Measurements from ENCODE around the gene CCNY.

The CCNY gene

GRCh38 chr10:35435824-35436223, 99.5 kb downstream of the CCNY start:
- TF ChIP-seq TEAD4 (IDR thresholded peaks at IDR 0.05) (no peak), EP300 (IDR thresholded peaks at IDR 0.05; ENCODE audit: borderline replicate concordance) (no peak), FOXM1 (IDR thresholded peaks at IDR 0.05; ENCODE audit: borderline replicate concordance, low read depth) (no peak), USF1 (IDR thresholded peaks at IDR 0.05) (no peak), ZBTB7A (IDR thresholded peaks at IDR 0.05; ENCODE audit: low read depth) (no peak), MAX (IDR thresholded peaks at IDR 0.05) (no peak), CREB1 (IDR thresholded peaks at IDR 0.05; ENCODE audit: low read depth) (no peak), TAF1 (IDR thresholded peaks at IDR 0.05; ENCODE audit: low read depth) (no peak), TCF12 (IDR thresholded peaks at IDR 0.05; ENCODE audit: low read depth) (no peak), EGR1 (IDR thresholded peaks at IDR 0.05) (no peak)

GRCh38 chr10:35437829-35438228, 101.5 kb downstream of the CCNY start:
- TF ChIP-seq FOXM1 (IDR thresholded peaks at IDR 0.05; ENCODE audit: borderline replicate concordance, low read depth) (no peak), MAX (IDR thresholded peaks at IDR 0.05) (no peak), NFIC (IDR thresholded peaks at IDR 0.05) (no peak), TCF12 (IDR thresholded peaks at IDR 0.05; ENCODE audit: low read depth) (no peak), CREB1 (IDR thresholded peaks at IDR 0.05; ENCODE audit: low read depth) (no peak), RAD21 (IDR thresholded peaks at IDR 0.05; ENCODE audit: low read depth) (no peak), YY1 (IDR thresholded peaks at IDR 0.05; ENCODE audit: low read depth) (no peak), REST (IDR thresholded peaks at IDR 0.05; ENCODE audit: low read depth) (no peak), CEBPB (IDR thresholded peaks at IDR 0.05) (no peak), USF1 (IDR thresholded peaks at IDR 0.05) (no peak), ZBTB7A (IDR thresholded peaks at IDR 0.05; ENCODE audit: low read depth) (no peak), TAF1 (IDR thresholded peaks at IDR 0.05; ENCODE audit: low read depth) (no peak), EGR1 (IDR thresholded peaks at IDR 0.05) (no peak), TEAD4 (IDR thresholded peaks at IDR 0.05) (no peak)

GRCh38 chr10:35438718-35439571, 102.6 kb downstream of the CCNY start:
- TF ChIP-seq TEAD4 (IDR thresholded peaks at IDR 0.05): no peak
- no peak for TF ChIP-seq RAD21 (IDR thresholded peaks at IDR 0.05; ENCODE audit: low read depth)
- TF ChIP-seq TAF1 (IDR thresholded peaks at IDR 0.05; ENCODE audit: low read depth): no peak
- no peak for TF ChIP-seq FOXM1 (IDR thresholded peaks at IDR 0.05; ENCODE audit: borderline replicate concordance, low read depth)
- TF ChIP-seq EGR1 (IDR thresholded peaks at IDR 0.05): no peak
- TF ChIP-seq YY1 (IDR thresholded peaks at IDR 0.05; ENCODE audit: low read depth): no peak
- TF ChIP-seq MAX (IDR thresholded peaks at IDR 0.05): no peak
- TF ChIP-seq ZBTB7A (IDR thresholded peaks at IDR 0.05; ENCODE audit: low read depth): no peak
- TF ChIP-seq NFIC (IDR thresholded peaks at IDR 0.05): no peak
- no peak for TF ChIP-seq REST (IDR thresholded peaks at IDR 0.05; ENCODE audit: low read depth)
- TF ChIP-seq TCF12 (IDR thresholded peaks at IDR 0.05; ENCODE audit: low read depth): no peak
- no peak for TF ChIP-seq CEBPB (IDR thresholded peaks at IDR 0.05)
- TF ChIP-seq CREB1 (IDR thresholded peaks at IDR 0.05; ENCODE audit: low read depth): no peak
- no peak for TF ChIP-seq EP300 (IDR thresholded peaks at IDR 0.05; ENCODE audit: borderline replicate concordance)
- TF ChIP-seq USF1 (IDR thresholded peaks at IDR 0.05): no peak

GRCh38 chr10:35440016-35440415, 103.7 kb downstream of the CCNY start:
- TF ChIP-seq FOXM1 (IDR thresholded peaks at IDR 0.05; ENCODE audit: borderline replicate concordance, low read depth) (no peak), CREB1 (IDR thresholded peaks at IDR 0.05; ENCODE audit: low read depth) (no peak), ZBTB7A (IDR thresholded peaks at IDR 0.05; ENCODE audit: low read depth) (no peak), TAF1 (IDR thresholded peaks at IDR 0.05; ENCODE audit: low read depth) (no peak), YY1 (IDR thresholded peaks at IDR 0.05; ENCODE audit: low read depth) (no peak), NFIC (IDR thresholded peaks at IDR 0.05) (no peak), USF1 (IDR thresholded peaks at IDR 0.05) (no peak), CEBPB (IDR thresholded peaks at IDR 0.05) (no peak), RAD21 (IDR thresholded peaks at IDR 0.05; ENCODE audit: low read depth) (no peak), EP300 (IDR thresholded peaks at IDR 0.05; ENCODE audit: borderline replicate concordance) (no peak), TEAD4 (IDR thresholded peaks at IDR 0.05) (no peak)

Measured in Ishikawa (cell line).